Endodermal cell (in vitro differentiated cells): ENCODE measurements around the gene PPM1L. TPM values are rescaled to one million over a fixed set of nuclear protein-coding genes. Genes with fewer than 3 reads are reported as not detected.

Experiments
- DNase-seq: peaks from one replicate; pipeline ENCODE4 v3.0.0-alpha.2; 2017
- H3K27ac ChIP-seq: 2 replicates; pipeline ENCODE4 v1.5.1; 2013; ENCODE audit warnings: mild to moderate bottlenecking, low read depth, low read length, moderate library complexity
- H3K27me3 ChIP-seq: 2 replicates; pipeline ENCODE4 v1.6.1; 2013; ENCODE audit warnings: mild to moderate bottlenecking, low read length, moderate library complexity; ENCODE audit not compliant: insufficient read depth, control insufficient read depth, poor library complexity, severe bottlenecking
- H3K36me3 ChIP-seq: 2 replicates; pipeline ENCODE4 v1.7.0; 2013; ENCODE audit warnings: mild to moderate bottlenecking, low read length, moderate library complexity; ENCODE audit not compliant: control insufficient read depth, insufficient read depth
- H3K4me1 ChIP-seq: one replicate; pipeline ENCODE4 v1.7.0; 2013; ENCODE audit warnings: low read length; ENCODE audit not compliant: control insufficient read depth, insufficient read depth
- H3K4me3 ChIP-seq: 2 replicates; pipeline ENCODE4 v1.5.1; 2013; ENCODE audit warnings: mild to moderate bottlenecking, low read length, moderate library complexity
- H3K9ac ChIP-seq: 2 replicates; pipeline ENCODE4 v1.6.1; 2013; ENCODE audit warnings: mild to moderate bottlenecking, low read length, moderate library complexity; ENCODE audit not compliant: poor library complexity, severe bottlenecking; ENCODE audit errors: extremely low read depth
- H3K9me3 ChIP-seq: 2 replicates; pipeline ENCODE4 v1.6.1; 2013; ENCODE audit warnings: mild to moderate bottlenecking, low read length, moderate library complexity; ENCODE audit not compliant: control insufficient read depth
- H3K27ac Mint-ChIP-seq: 2 replicates; pipeline ENCODE4 v1.8.0; 2020; ENCODE audit warnings: mixed read lengths
- H3K27me3 Mint-ChIP-seq: 2 replicates; pipeline ENCODE4 v1.8.0; 2021; ENCODE audit warnings: mild to moderate bottlenecking, mixed read lengths; ENCODE audit not compliant: insufficient read depth
- H3K36me3 Mint-ChIP-seq: 2 replicates; pipeline ENCODE4 v1.8.0; 2020; ENCODE audit warnings: low read depth, mixed read lengths
- H3K4me1 Mint-ChIP-seq: 2 replicates; pipeline ENCODE4 v1.8.0; 2020; ENCODE audit warnings: mixed read lengths
- H3K4me3 Mint-ChIP-seq: 2 replicates; pipeline ENCODE4 v1.8.0; 2020; ENCODE audit warnings: mild to moderate bottlenecking, moderate library complexity, mixed read lengths
- H3K9me3 Mint-ChIP-seq: 2 replicates; pipeline ENCODE4 v1.8.0; 2020; ENCODE audit warnings: mild to moderate bottlenecking, mixed read lengths
- CTCF ChIP-seq: fragments of 200-600 bp; sonication (generic); conservative IDR thresholded peaks from 2 replicates; pipeline ENCODE4 v1.5.0; 2021; ENCODE audit warnings: antibody characterized with exemption, mild to moderate bottlenecking
- WGBS, 2 experiments: methylation state at CpG; one replicate each; pipeline versions ENCODE4 v1.1.5 to v1.1.7; 2013; ENCODE audit warnings: missing lambda C conversion rate in 2 of 2, mixed read lengths in 1 of 2; ENCODE audit not compliant: insufficient coverage in 1 of 2, insufficient read length in 1 of 2; 5-methylcytosine and 5-hydroxymethylcytosine counted together
- total RNA-seq, 2 donors: library from RNA; stranded (reverse); fragmentation: NEBNext Ultra II Directional in 1 of 2; extraction: Animal tissue kit (Norgen Biotek cat#: 25700) in 1 of 2; gene quantifications; 2 replicates in 1 of 2; 3 replicates in 1 of 2; pipeline ENCODE4 v1.2.1, GENCODE V29; 2021

The PPM1L gene
- total RNA-seq, 2 donors from 2014 or later, result 1.6 to 3.3 TPM

GRCh38 chr3:160941885-160942494 lies 186.0 kb downstream of the PPM1L start:
- peak; percentile 90 for TF ChIP-seq CTCF
- peaks cover 28% of the 10 kb centered on the region for H3K9me3 Mint-ChIP-seq
- 65 to 100% methylated on average over 1 to 5 of the region's 5 CpGs for WGBS, 2 experiments
- Histone ChIP-seq H3K4me3 (no peak overlapping the region), H3K27ac (no peak overlapping the region), H3K27me3 (no peaks in the 10 kb centered on the region), H3K36me3 (no peaks in the 10 kb centered on the region), H3K9me3 (no peaks in the 10 kb centered on the region), H3K4me1 (no peaks in the 10 kb centered on the region), H3K9ac (no peak overlapping the region)
- peaks cover 2% of the 10 kb centered on the region for H3K4me1 Mint-ChIP-seq
- H3K4me3 Mint-ChIP-seq, result no peak overlapping the region
- H3K36me3 Mint-ChIP-seq, result peaks cover 8% of the 10 kb centered on the region
- DNase-seq, result peak; percentile 88
- H3K27me3 Mint-ChIP-seq, result no peaks in the 10 kb centered on the region
- H3K27ac Mint-ChIP-seq, result no peak overlapping the region

- no peak overlapping the region for H3K27ac ChIP-seq
- Mint-ChIP-seq H3K27ac (no peak overlapping the region), H3K27me3 (no peaks in the 10 kb centered on the region), H3K4me1 (peaks cover 2% of the 10 kb centered on the region), H3K4me3 (no peak overlapping the region), H3K9me3 (peaks cover 28% of the 10 kb centered on the region), H3K36me3 (peaks cover 8% of the 10 kb centered on the region)
- H3K9ac ChIP-seq, result no peak overlapping the region
- no peaks in the 10 kb centered on the region for H3K36me3 ChIP-seq
- no peaks in the 10 kb centered on the region for H3K9me3 ChIP-seq
- no peaks in the 10 kb centered on the region for H3K4me1 ChIP-seq
- 71 to 85% methylated on average over 1 of the region's 1 CpG for WGBS, 2 experiments
- no peak for TF ChIP-seq CTCF
- DNase-seq, result no peak
- H3K4me3 ChIP-seq, result no peak overlapping the region
- H3K27me3 ChIP-seq, result no peaks in the 10 kb centered on the region
Observed at GRCh38 chr3:160943996-160944395, 188.0 kb downstream of the PPM1L start.

GRCh38 chr3:160945336-160945735 lies 189.3 kb downstream of the PPM1L start:
- H3K27me3 Mint-ChIP-seq, result no peaks in the 10 kb centered on the region
- H3K4me3 Mint-ChIP-seq, result no peak overlapping the region
- Histone ChIP-seq H3K4me3 (no peak overlapping the region), H3K27me3 (no peaks in the 10 kb centered on the region), H3K9me3 (no peaks in the 10 kb centered on the region), H3K9ac (no peak overlapping the region), H3K27ac (no peak overlapping the region), H3K36me3 (no peaks in the 10 kb centered on the region), H3K4me1 (no peaks in the 10 kb centered on the region)
- peaks cover 2% of the 10 kb centered on the region for H3K4me1 Mint-ChIP-seq
- TF ChIP-seq CTCF, result no peak
- H3K36me3 Mint-ChIP-seq, result no peaks in the 10 kb centered on the region
- WGBS, 2 experiments, result 86 to 92% methylated on average over 2 of the region's 2 CpGs
- H3K27ac Mint-ChIP-seq, result no peak overlapping the region
- peaks cover 15% of the 10 kb centered on the region for H3K9me3 Mint-ChIP-seq
- DNase-seq, result no peak
